ENCODE data around the gene CPED1.

The CPED1 gene

GRCh38 chr7:121157341-121157751 is 168.8 kb downstream of the CPED1 start:
- TF ChIP-seq CTCF (IDR thresholded peaks at IDR 0.05): no peak

- TF ChIP-seq CTCF (IDR thresholded peaks at IDR 0.05): no peak
Observed at GRCh38 chr7:121157885-121158590, 169.5 kb downstream of the CPED1 start.

- TF ChIP-seq CTCF (IDR thresholded peaks at IDR 0.05): no peak
Observed at GRCh38 chr7:121158665-121159064, 170.2 kb downstream of the CPED1 start.

- TF ChIP-seq CTCF (IDR thresholded peaks at IDR 0.05): no peak
Observed at GRCh38 chr7:121159553-121159952, 171.0 kb downstream of the CPED1 start.

GRCh38 chr7:121160150-121161008 is 171.9 kb downstream of the CPED1 start:
- TF ChIP-seq CTCF (IDR thresholded peaks at IDR 0.05): no peak

- TF ChIP-seq CTCF (IDR thresholded peaks at IDR 0.05): peak; percentile 13; the same call in 1 of the 2 replicates
Observed at GRCh38 chr7:121163699-121164098, 175.2 kb downstream of the CPED1 start.

- TF ChIP-seq CTCF (IDR thresholded peaks at IDR 0.05): no peak
Observed at GRCh38 chr7:121164247-121164646, 175.7 kb downstream of the CPED1 start.

Data from LNCAP (cell line).